Measurements from ENCODE around the gene FOXJ3. TPM values are rescaled to one million over a fixed set of nuclear protein-coding genes. Genes with fewer than 3 reads are reported as not detected.
A peak's percentile ranks its signal among the peaks of the same experiment; 100 is the strongest.

Gene FOXJ3
- total and polyA plus RNA-seq, 2 donors (not counting 1 experiment from before 2014, with no cell fraction given) = 22.6 to 29.5 TPM

DNA sequence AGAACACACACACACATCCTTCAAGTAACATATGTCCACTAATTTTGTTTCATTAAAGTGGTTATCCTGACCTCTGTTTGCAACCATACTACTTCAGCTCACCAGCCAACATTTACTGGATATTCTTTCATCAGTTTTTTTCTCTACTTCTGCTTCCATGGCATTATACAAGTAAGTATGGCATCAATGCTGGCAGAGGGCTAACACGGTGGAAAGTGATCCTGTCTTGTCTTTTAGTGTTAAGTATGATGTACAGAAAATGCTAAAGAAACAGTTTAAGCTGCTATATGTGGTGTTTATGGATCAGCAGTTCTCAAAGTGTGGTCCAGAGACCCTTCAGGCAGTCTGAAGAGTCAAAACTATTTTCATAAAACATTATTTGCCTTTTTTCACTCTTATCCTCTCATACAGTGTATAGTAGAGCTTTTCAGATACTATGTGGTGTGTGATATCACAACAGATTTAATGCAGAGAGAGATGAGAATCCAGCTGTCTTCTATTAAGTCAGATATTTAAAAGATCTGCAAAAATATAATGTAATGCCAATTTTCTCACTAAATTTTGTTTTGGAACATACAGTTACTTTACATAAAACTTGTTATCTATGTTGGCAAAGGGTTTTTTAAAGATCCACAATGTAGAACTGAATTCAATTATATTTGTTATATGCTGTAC lies 46.6 kb downstream of the FOXJ3 start:
- H2AFZ ChIP-seq (ENCODE audit: low read length) = no peak overlapping the region
- no peaks in the 10 kb centered on the region for H4K20me1 ChIP-seq (ENCODE audit: control insufficient read depth, extremely low read depth, insufficient read depth, low read length)
- peaks cover 7% of the 10 kb centered on the region for H3K79me2 ChIP-seq (ENCODE audit: control insufficient read depth, insufficient read depth, low read length)
- H3K9ac ChIP-seq (ENCODE audit: insufficient read depth, low read length) = no peak overlapping the region
- no peak for DNase-seq (ENCODE audit: low read depth in 2 of 2)
- H3K4me1 ChIP-seq (ENCODE audit: control insufficient read depth, extremely low read depth, insufficient read depth, low read length) = no peaks in the 10 kb centered on the region
- H3K27me3 ChIP-seq (ENCODE audit: control insufficient read depth, insufficient read depth, low read length) = no peaks in the 10 kb centered on the region
- no peaks in the 10 kb centered on the region for H3K9me3 ChIP-seq (ENCODE audit: control insufficient read depth, insufficient read depth, low read depth, low read length)
- no peaks in the 10 kb centered on the region for H3K36me3 ChIP-seq (ENCODE audit: control insufficient read depth, insufficient read depth, low read length)
- no peak overlapping the region for H3K27ac ChIP-seq (ENCODE audit: insufficient read depth, low read length)
- TF ChIP-seq, protein P1, sequence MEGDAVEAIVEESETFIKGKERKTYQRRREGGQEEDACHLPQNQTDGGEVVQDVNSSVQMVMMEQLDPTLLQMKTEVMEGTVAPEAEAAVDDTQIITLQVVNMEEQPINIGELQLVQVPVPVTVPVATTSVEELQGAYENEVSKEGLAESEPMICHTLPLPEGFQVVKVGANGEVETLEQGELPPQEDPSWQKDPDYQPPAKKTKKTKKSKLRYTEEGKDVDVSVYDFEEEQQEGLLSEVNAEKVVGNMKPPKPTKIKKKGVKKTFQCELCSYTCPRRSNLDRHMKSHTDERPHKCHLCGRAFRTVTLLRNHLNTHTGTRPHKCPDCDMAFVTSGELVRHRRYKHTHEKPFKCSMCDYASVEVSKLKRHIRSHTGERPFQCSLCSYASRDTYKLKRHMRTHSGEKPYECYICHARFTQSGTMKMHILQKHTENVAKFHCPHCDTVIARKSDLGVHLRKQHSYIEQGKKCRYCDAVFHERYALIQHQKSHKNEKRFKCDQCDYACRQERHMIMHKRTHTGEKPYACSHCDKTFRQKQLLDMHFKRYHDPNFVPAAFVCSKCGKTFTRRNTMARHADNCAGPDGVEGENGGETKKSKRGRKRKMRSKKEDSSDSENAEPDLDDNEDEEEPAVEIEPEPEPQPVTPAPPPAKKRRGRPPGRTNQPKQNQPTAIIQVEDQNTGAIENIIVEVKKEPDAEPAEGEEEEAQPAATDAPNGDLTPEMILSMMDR (conservative IDR thresholded peaks at IDR 0.05 in 1 of 2, IDR thresholded peaks at IDR 0.05 in 1 of 2; ENCODE audit: low read depth in 1 of 2, low read length in 2 of 2) = no peak
- no peak for TF ChIP-seq EZH2 (IDR thresholded peaks at IDR 0.05; ENCODE audit: low read length, missing control alignments)
- no peak overlapping the region for H3K4me3 ChIP-seq (replicated peaks in 1 of 4; ENCODE audit: control extremely low read depth in 1 of 4, insufficient read depth in 1 of 4, low read depth in 3 of 4, low read length in 4 of 4)
- H3K4me2 ChIP-seq (ENCODE audit: extremely low read depth, insufficient read depth, low read length) = no peak overlapping the region

DNA sequence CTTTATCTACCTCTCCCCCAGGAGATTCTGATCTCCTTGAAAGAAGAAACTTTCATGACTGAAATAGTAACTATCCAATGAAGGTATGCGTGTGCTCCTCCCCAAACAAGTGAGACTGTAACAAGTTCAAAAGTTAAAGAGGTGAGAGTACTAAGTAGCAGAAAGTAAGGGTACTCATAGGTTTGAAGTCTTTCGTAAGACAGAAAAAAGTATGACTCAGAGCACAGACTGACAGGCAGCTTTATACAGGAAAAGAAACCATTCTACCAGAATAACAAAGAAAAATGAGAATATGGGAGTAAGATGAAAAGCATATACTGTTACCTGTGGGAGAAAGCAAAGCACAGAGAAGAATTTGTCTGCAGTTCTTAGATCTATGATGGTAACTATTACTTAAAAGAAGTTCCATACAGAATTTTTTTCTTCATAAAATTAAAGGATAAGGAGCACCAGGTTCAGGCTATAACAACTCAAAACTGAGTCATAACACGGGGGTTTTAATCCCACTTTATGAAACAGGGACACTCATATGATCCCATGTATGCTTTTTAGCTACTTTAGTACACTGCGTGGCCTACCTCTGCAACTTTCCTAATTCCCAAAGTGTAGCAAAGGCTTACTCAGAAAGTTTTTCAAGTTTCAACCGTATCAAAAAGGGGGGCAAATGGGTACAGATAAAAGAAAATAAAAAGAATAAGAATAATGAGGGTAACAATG lies 52.0 kb downstream of the FOXJ3 start:
- Histone ChIP-seq H2AFZ (ENCODE audit: low read length) (no peak overlapping the region), H3K79me2 (ENCODE audit: control insufficient read depth, insufficient read depth, low read length) (peaks cover 13% of the 10 kb centered on the region), H3K4me2 (ENCODE audit: extremely low read depth, insufficient read depth, low read length) (no peak overlapping the region), H3K4me1 (ENCODE audit: control insufficient read depth, extremely low read depth, insufficient read depth, low read length) (peaks cover 7% of the 10 kb centered on the region), H3K36me3 (ENCODE audit: control insufficient read depth, insufficient read depth, low read length) (no peaks in the 10 kb centered on the region), H4K20me1 (ENCODE audit: control insufficient read depth, extremely low read depth, insufficient read depth, low read length) (no peaks in the 10 kb centered on the region), H3K27me3 (ENCODE audit: control insufficient read depth, insufficient read depth, low read length) (no peaks in the 10 kb centered on the region), H3K9me3 (ENCODE audit: control insufficient read depth, insufficient read depth, low read depth, low read length) (no peaks in the 10 kb centered on the region), H3K27ac (ENCODE audit: insufficient read depth, low read length) (peak overlapping the region; percentile 34), H3K4me3 (replicated peaks in 1 of 4; ENCODE audit: control extremely low read depth in 1 of 4, insufficient read depth in 1 of 4, low read depth in 3 of 4, low read length in 4 of 4) (no peak overlapping the region), H3K9ac (ENCODE audit: insufficient read depth, low read length) (no peak overlapping the region)
- no peak for TF ChIP-seq EZH2 (IDR thresholded peaks at IDR 0.05; ENCODE audit: low read length, missing control alignments)
- TF ChIP-seq, protein P1 (conservative IDR thresholded peaks at IDR 0.05 in 1 of 2, IDR thresholded peaks at IDR 0.05 in 1 of 2; ENCODE audit: low read depth in 1 of 2, low read length in 2 of 2) = no peak
- peak; percentile 23 to 50 for DNase-seq (ENCODE audit: low read depth in 2 of 2)

DNA sequence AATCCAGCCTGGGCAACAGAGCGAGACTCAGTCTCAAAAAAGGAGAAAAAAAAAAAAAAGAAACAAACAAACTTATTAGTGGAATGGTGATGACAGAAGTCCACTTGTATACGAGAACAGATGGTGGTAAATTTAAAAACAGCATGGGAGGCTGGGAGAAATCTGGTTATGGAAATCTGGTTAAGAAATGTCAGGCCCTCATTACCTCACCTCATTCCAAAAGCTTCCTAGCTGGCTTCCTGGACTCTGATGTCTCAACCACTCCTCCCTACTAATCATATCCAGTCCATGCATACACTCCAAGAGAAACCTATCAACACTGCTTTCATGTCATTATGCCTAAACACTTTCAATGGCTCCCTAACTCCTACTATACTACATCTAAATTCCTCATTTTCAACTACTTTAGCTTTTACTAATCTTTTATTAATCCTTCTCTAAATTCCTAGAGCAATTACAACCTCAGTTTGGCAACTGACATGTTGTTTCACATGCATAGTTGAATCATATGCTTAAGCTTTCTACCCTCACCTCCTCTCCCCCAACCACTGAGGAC lies 52.9 kb downstream of the FOXJ3 start:
- peak; percentile 45 to 70 for DNase-seq (ENCODE audit: low read depth in 2 of 2)
- H3K4me1 ChIP-seq (ENCODE audit: control insufficient read depth, extremely low read depth, insufficient read depth, low read length) = peaks cover 7% of the 10 kb centered on the region
- no peaks in the 10 kb centered on the region for H3K36me3 ChIP-seq (ENCODE audit: control insufficient read depth, insufficient read depth, low read length)
- no peak overlapping the region for H2AFZ ChIP-seq (ENCODE audit: low read length)
- no peaks in the 10 kb centered on the region for H4K20me1 ChIP-seq (ENCODE audit: control insufficient read depth, extremely low read depth, insufficient read depth, low read length)
- no peaks in the 10 kb centered on the region for H3K9me3 ChIP-seq (ENCODE audit: control insufficient read depth, insufficient read depth, low read depth, low read length)
- H3K9ac ChIP-seq (ENCODE audit: insufficient read depth, low read length) = no peak overlapping the region
- no peaks in the 10 kb centered on the region for H3K27me3 ChIP-seq (ENCODE audit: control insufficient read depth, insufficient read depth, low read length)
- peaks cover 12% of the 10 kb centered on the region for H3K79me2 ChIP-seq (ENCODE audit: control insufficient read depth, insufficient read depth, low read length)
- no peak overlapping the region for H3K4me3 ChIP-seq (replicated peaks in 1 of 4; ENCODE audit: control extremely low read depth in 1 of 4, insufficient read depth in 1 of 4, low read depth in 3 of 4, low read length in 4 of 4)
- H3K27ac ChIP-seq (ENCODE audit: insufficient read depth, low read length) = peak overlapping the region; percentile 34
- no peak for TF ChIP-seq EZH2 (IDR thresholded peaks at IDR 0.05; ENCODE audit: low read length, missing control alignments)
- TF ChIP-seq, protein P1 (conservative IDR thresholded peaks at IDR 0.05 in 1 of 2, IDR thresholded peaks at IDR 0.05 in 1 of 2; ENCODE audit: low read depth in 1 of 2, low read length in 2 of 2) = no peak
- H3K4me2 ChIP-seq (ENCODE audit: extremely low read depth, insufficient read depth, low read length) = no peak overlapping the region
